Body of pancreas (tissue), 4 donors: ENCODE data around the gene MARS2. TPM values are rescaled to one million over a fixed set of nuclear protein-coding genes. Genes with fewer than 3 reads are reported as not detected.
A peak's percentile ranks its signal among the peaks of the same experiment; 100 is the strongest.
"Not testable (repeated sequence)": the region's sequence is repeated elsewhere in the genome, so short reads cannot be mapped to it uniquely, and the experiment has no call there.

ENCODE experiments used
- ATAC-seq: fragments of 150-250 bp; one replicate; pipeline ENCODE4 v1.9.1; 2016
- DNase-seq, 4 donors: peaks; one replicate each; pipeline ENCODE4 v3.0.0-alpha.2; 2019
- H3K27ac ChIP-seq, 4 donors: fragments of 200-600 bp; sonication (generic); 1 replicate in 3 of 4; 2 replicates in 1 of 4; pipeline versions ENCODE4 v1.5.1 to v1.6.1; 2016 to 2019; ENCODE audit warnings: mild to moderate bottlenecking in 1 of 4, mixed read lengths in 1 of 4, moderate library complexity in 1 of 4
- H3K27me3 ChIP-seq, 2 donors: fragments of 200-600 bp; sonication (generic); one replicate each; pipeline ENCODE4 v1.6.0; 2016; ENCODE audit warnings: mild to moderate bottlenecking in 1 of 2
- H3K36me3 ChIP-seq, 2 donors: fragments of 200-600 bp; sonication (generic); replicated peaks in 1 of 2; 2 replicates each; pipeline ENCODE4 v1.5.1; 2016; ENCODE audit warnings: low read depth in 2 of 2; ENCODE audit not compliant: insufficient read depth in 1 of 2
- H3K4me1 ChIP-seq: fragments of 200-600 bp; sonication (generic); one replicate; pipeline ENCODE4 v1.6.0; 2016
- H3K4me3 ChIP-seq, 2 donors: fragments of 200-600 bp; sonication (generic); 1 replicate in 1 of 2; 2 replicates in 1 of 2; pipeline ENCODE4 v1.5.1; 2016 to 2019
- H3K9me3 ChIP-seq, 3 donors: fragments of 200-600 bp; sonication (generic); 1 replicate in 2 of 3; 2 replicates in 1 of 3; pipeline ENCODE4 v1.5.1; 2016
- CTCF ChIP-seq, 7 experiments: fragments of 450-650 bp in 4 of 7; fragments of 200-600 bp in 3 of 7; sonication (generic) in 3 of 7; IDR thresholded peaks; one replicate each; pipeline ENCODE4 v1.5.1; 2016 to 2019; ENCODE audit warnings: antibody characterized with exemption in 7 of 7
- POLR2A ChIP-seq, 3 donors: fragments of 450-650 bp; IDR thresholded peaks; one replicate each; pipeline ENCODE4 v1.6.1; 2016; ENCODE audit warnings: antibody characterized with exemption in 3 of 3, mild to moderate bottlenecking in 2 of 3
- WGBS, 2 donors: methylation state at CpG; one replicate each; pipeline ENCODE4 v1.1.5; 2017; 5-methylcytosine and 5-hydroxymethylcytosine counted together
- intact Hi-C: fragments of 100-400 bp; cut with DNase I; formaldehyde crosslinking; loops from one replicate; pipeline ENCODE4 v1.15.1; 2023
- total RNA-seq, 2 donors: library from RNA; depleted of rRNA; stranded (reverse); fragments of >200 nt; gene quantifications; one replicate each; pipeline ENCODE4 v1.1.0, GENCODE V29; 2016

Gene MARS2
- total RNA-seq, 2 donors from 2014 or later = 6.5 to 12.2 TPM

GRCh38 chr2:197696571-197696970 is 8.6 kb upstream of the MARS2 start:
- H3K36me3 ChIP-seq, H3K4me3 ChIP-seq, ATAC-seq, H3K27me3 ChIP-seq, intact Hi-C loops, H3K9me3 ChIP-seq, H3K4me1 ChIP-seq, H3K27ac ChIP-seq, DNase-seq: not testable (repeated sequence)
- 96 to 100% methylated on average over 3 to 14 of the region's 29 CpGs for WGBS, 2 donors

GRCh38 chr2:197699724-197700123 is 5.4 kb upstream of the MARS2 start:
- intact Hi-C loops, DNase-seq: not testable (repeated sequence)

GRCh38 chr2:197700960-197701359 is 4.2 kb upstream of the MARS2 start:
- H3K4me3 ChIP-seq = no peak overlapping the region
- intact Hi-C loops = no loop called here
- DNase-seq (no peak), ATAC-seq (no peak)
- peaks cover under 1% of the 10 kb centered on the region for H3K4me1 ChIP-seq
- no peaks in the 10 kb centered on the region for H3K36me3 ChIP-seq
- H3K9me3 ChIP-seq = no peaks in the 10 kb centered on the region
- no peaks in the 10 kb centered on the region for H3K27me3 ChIP-seq
- TF ChIP-seq CTCF (IDR thresholded peaks at IDR 0.05) = no peak
- no peak for TF ChIP-seq POLR2A (IDR thresholded peaks at IDR 0.05)
- WGBS, 2 donors = 70 to 74% methylated on average over 3 of the region's 3 CpGs
- no peak overlapping the region for H3K27ac ChIP-seq

More at GRCh38 chr2:197699724-197700123, 5.4 kb upstream of the MARS2 start:
- not testable (repeated sequence) for H3K4me3 ChIP-seq, H3K9me3 ChIP-seq, H3K36me3 ChIP-seq, H3K27ac ChIP-seq, ATAC-seq, H3K4me1 ChIP-seq, H3K27me3 ChIP-seq

- DNase-seq = no peak
- TF ChIP-seq POLR2A (IDR thresholded peaks at IDR 0.05) = no peak
- no peak for TF ChIP-seq CTCF (IDR thresholded peaks at IDR 0.05)
- Histone ChIP-seq H3K27ac (peak overlapping the region; percentile 60 to 89 (median 84)), H3K27me3 (no peaks in the 10 kb centered on the region), H3K9me3 (no peaks in the 10 kb centered on the region), H3K4me1 (peaks cover 29% of the 10 kb centered on the region), H3K36me3 (no peaks in the 10 kb centered on the region), H3K4me3 (no peak overlapping the region)
- intact Hi-C loops = no loop called here
- peak; percentile 51 for ATAC-seq
- WGBS, 2 donors = 0% methylated on average over 5 of the region's 5 CpGs
These were observed 592 bp upstream of the MARS2 start for GRCh38 chr2:197704434-197705120.

GRCh38 chr2:197705912-197706838 is 1.0 kb downstream of the MARS2 start:
- peaks cover 29% of the 10 kb centered on the region for H3K4me1 ChIP-seq
- no peaks in the 10 kb centered on the region for H3K9me3 ChIP-seq
- ATAC-seq (no peak), DNase-seq (peak in 2 of 4 donors; percentile 8)
- peak overlapping the region; percentile 54 to 81 for H3K4me3 ChIP-seq
- intact Hi-C loops = no loop called here
- TF ChIP-seq POLR2A (IDR thresholded peaks at IDR 0.05) (no peak), CTCF (IDR thresholded peaks at IDR 0.05) (no peak)
- no peaks in the 10 kb centered on the region for H3K36me3 ChIP-seq
- WGBS, 2 donors = 8 to 17% methylated on average over 10 to 38 of the region's 38 CpGs
- H3K27ac ChIP-seq = peak overlapping the region in 3 of 4 donors; percentile 39 to 89 (median 87)
- no peaks in the 10 kb centered on the region for H3K27me3 ChIP-seq
